GM18508 (cell line): ENCODE data around the gene PRSS22.

Experiments
- ATAC-seq: cut with Tn5 transposase; IDR thresholded peaks from one replicate; pipeline ENCODE4 v1.9.1; 2021; ENCODE audit warnings: moderate number of reproducible peaks; ENCODE audit not compliant: insufficient read depth, unreplicated experiment

Gene PRSS22

DNA sequence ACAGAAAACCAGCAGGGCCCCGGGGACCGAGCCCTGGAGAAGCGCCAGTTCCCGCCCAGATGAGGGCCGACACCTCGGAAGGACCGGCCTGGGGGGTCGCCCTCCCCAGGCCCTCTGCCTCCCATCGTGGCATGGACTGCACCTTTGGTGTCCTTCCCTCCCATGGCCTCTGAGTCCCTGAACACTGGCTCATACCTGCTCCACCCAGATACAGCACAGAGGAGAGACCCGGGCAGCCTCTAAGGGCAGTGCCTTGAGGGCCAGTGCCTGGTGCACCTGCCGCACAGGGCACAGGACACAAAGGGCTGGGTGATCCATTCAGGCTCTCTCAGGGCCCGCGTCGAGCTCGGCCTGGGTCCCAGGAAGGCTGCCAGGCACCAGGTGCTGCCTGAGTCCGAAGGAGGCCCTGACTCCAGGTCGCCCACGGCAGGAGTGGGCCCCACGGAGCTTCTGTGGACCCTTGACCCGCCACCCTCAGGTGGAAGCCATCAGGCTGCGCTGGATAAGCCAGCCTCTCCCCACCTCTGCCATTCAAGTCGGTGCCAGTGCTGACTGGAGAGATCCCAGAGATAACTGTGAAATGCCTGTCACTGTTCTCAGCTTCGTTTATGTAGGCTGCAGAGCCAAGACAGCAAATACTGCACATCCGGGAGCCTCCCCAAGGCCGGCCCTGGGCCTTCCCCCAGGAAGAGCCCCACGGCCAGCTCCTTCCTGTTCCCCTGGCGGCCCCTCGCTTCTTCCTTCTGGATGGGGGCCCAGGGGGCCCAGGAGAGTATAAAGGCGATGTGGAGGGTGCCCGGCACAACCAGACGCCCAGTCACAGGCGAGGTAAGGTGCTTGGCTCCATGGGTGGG is 28.2 kb downstream of the PRSS22 start, which contains the start of gene ZG16B:
ZG16B (plus strand) TSS at position 803 of the 854 bp plus-strand sequence. CDS start 139 bp downstream, outside the sequence.
- no peak for ATAC-seq

- no peak for ATAC-seq
Measured at GRCh38 chr16:2828876-2829430, 29.0 kb downstream of the PRSS22 start.

- ATAC-seq, result no peak
Measured at GRCh38 chr16:2828521-2828840, 29.5 kb downstream of the PRSS22 start.

DNA sequence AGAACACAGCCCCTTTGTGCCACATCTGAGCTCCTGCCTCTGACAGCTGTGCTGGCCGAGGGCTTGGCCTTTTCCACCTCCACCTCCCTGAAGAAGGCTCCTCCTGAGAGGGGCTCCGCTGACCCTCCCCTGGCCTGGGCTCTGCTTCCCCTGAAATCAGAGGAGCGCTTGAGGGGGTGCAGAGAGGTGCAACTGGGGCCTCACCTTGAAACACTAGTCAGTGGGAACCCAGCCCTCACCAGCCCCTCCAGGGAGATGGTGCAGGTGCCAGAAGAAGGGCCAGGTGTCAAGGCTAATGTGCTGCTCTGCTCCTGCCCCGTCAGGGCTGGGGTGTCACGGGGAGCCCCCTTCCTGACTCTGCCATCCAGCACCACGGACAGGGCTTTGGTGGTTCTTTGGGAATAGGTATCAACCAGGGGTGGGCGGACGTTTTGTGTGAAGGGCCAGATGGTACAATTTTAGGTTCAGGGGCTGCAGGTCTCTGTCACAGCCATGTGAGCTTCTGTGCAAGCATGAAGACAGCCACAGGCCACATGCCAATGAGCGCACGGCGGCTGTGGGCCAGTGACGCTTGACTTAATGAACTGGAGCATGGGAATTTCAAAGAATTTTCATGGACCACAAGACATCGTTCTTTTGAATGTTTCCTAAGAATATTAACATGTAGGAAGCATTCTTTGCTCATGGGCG is 30.0 kb downstream of the PRSS22 start:
- no peak for ATAC-seq

GRCh38 chr16:2827374-2827791 is 30.6 kb downstream of the PRSS22 start:
- ATAC-seq, result no peak

DNA sequence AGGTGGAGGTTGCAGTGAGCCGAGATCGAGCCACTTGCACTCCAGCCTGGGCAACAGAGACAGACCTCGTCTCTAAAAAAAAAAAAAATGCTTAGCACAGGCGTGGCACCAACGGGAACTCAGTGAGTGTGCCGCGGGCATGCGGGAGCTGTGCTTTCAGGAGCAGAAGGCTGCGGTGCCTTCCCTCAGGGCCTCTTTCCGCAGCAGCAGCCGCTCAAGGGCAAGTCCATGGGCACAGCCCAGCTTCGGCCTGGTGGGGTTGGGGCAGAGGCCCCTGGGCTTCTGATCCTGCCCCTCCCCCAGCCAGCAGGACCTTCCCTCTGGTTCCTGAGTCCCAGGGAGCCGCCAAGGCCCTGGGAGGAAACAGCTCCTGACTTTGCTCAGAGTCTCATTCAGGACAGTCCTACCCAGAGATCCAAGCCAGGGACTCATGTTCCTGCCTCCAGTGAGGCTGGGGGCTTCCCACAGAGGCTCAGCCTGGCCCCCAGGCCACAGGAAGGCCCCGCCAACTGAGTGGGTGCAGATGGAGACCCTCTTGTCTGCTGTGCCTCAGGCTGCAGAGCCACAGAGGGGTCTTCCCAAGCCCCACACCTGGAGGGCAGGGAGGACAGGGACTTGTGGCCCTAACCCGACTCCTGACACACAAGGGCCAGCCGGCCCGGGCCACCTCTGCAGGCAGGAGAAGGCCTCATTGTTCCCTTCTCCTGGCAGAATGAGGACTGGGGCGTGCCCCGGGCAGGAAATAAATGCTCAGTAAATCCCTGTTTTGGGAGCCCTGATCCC is 31.2 kb downstream of the PRSS22 start:
- no peak for ATAC-seq

DNA sequence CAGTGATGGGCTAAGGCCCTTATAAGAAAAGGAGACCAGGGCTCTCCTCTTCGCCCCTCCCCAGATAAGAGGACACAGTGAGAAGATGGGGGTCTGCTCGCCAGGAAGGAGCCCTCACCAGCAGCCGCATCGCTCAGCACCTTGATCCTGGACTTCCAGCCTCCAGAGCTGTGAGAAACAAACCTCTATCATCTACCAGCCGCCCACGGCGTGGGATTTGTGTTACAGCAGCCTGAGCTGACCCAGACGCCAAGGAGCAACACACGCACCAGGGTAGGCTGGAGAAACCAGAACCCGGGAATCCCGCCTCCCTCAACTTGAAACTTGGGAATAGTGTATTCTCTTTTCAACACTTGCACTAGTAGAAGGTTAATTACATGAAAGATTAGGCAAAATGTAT is 32.1 kb downstream of the PRSS22 start:
- ATAC-seq, result no peak

GRCh38 chr16:2825049-2825742 is 32.8 kb downstream of the PRSS22 start:
- no peak for ATAC-seq

GRCh38 chr16:2824626-2825025 is 33.3 kb downstream of the PRSS22 start:
- no peak for ATAC-seq

- ATAC-seq, result no peak
Measured at GRCh38 chr16:2822496-2822895, 35.5 kb downstream of the PRSS22 start.

GRCh38 chr16:2822158-2822495 is 35.8 kb downstream of the PRSS22 start:
- ATAC-seq, result no peak

DNA sequence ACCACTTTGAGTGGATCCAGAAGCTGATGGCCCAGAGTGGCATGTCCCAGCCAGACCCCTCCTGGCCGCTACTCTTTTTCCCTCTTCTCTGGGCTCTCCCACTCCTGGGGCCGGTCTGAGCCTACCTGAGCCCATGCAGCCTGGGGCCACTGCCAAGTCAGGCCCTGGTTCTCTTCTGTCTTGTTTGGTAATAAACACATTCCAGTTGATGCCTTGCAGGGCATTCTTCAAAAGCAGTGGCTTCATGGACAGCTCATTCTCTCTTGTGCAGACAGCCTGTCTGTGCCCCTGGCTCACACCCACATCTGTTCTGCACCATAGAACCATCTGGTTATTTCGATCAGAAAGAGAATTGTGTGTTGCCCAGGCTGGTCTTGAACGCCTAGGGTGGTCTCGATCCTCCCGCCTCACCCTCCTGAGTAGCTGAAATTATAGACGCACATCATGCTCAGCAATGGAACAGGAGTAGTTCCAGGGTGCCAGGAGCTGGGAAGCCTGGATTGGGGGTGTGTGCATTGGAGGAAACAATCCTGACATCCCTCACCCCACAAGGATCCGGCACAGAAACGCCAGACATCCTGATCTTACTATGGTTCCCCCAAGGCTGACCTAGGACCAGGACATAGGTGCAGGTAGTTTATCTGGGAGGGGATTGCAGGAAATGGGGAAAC is 36.3 kb downstream of the PRSS22 start:
- no peak for ATAC-seq

DNA sequence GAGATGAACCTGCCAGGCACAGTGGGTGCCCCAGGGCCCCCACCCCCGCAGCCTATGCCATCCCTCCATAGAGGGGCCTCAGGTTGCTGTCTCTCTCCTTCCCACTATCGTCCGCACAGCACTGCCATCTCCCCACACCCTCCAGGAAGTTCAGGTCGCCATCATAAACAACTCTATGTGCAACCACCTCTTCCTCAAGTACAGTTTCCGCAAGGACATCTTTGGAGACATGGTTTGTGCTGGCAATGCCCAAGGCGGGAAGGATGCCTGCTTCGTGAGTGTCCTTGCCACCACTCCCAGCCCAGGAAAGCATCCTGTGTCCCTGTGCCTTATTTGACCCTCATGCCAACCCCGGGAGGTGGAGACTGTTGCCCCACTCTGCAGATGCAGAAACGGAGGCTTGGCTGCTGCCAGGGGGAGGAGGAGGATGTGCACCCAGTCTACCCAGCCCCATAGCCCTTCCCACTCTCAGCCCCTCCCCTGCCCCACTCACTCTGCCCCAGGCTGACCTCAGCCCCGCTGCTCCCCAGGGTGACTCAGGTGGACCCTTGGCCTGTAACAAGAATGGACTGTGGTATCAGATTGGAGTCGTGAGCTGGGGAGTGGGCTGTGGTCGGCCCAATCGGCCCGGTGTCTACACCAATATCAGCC is 37.0 kb downstream of the PRSS22 start:
- no peak for ATAC-seq

DNA sequence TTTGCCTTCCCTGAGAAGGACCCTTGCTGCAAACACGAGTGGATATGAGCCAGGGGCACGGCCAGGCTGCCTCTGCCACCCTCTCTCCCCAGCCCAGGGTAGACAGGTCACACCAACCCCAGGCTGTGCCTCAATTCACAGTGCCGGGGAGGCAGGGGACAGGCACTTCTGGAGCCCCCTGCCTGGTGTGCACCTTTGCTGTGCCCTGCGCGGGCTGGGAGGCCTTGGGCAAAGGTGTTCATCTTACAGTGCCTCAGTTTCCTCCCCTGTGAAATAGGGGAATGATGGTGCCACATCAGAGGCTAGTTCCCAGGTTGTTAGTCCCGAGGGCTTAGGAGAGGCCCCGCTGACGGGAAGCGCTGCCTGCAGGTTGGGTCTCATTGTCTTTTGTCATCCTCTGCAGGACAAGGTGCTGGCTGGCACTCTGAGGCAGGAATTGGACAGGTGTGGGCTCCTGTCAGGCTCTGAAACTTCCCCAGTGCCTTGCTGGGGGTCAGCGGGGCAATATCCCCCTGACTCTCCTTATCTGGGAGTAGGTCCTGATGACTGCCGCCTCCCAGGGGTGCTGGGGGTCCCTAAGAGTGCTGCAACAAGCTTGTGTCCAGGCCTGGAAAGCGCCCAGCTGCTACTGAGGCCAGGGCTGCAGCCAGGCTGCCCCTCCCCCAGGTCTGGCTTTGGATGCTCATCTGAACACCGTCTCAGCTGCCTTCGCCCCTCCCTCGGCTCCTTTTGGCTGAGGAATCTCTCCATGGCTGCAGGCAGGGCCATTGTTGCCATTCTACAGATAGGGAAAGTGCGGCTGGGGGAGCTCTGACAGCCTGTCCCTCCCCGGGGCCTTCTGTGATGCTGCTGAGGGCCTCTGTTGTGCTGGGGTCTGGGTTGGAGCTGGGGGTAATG is 37.8 kb downstream of the PRSS22 start:
- no peak for ATAC-seq

- no peak for ATAC-seq
Measured at GRCh38 chr16:2819179-2819938, 38.6 kb downstream of the PRSS22 start.

- no peak for ATAC-seq
Measured at GRCh38 chr16:2818272-2818876, 39.6 kb downstream of the PRSS22 start.
